ENCODE results near the gene MRPL14.

GRCh38 chr6:44156494-44157151 is 29.4 kb upstream of the MRPL14 start:
- TF ChIP-seq CTCF (IDR thresholded peaks at IDR 0.05) (no peak), ZFX (IDR thresholded peaks at IDR 0.05; ENCODE audit: borderline replicate concordance) (no peak)
